ENCODE measurements around the gene PIGR. TPM values are rescaled to one million over a fixed set of nuclear protein-coding genes. Genes with fewer than 3 reads are reported as not detected.

Gene PIGR
- total and polyA plus RNA-seq, 12 donors: under 0.01 to 3.4 (median 0.55) TPM; not detected in 2

GRCh38 chr1:206965781-206966180 is 19.5 kb upstream of the PIGR start:
- WGBS, 4 donors: 73 to 100% (median 85%) methylated on average over 2 of the region's 2 CpGs
- Histone ChIP-seq H3K27me3 (peaks cover 3% of the 10 kb centered on the region), H3K4me1 (replicated peaks in 1 of 2) (no peaks in the 10 kb centered on the region), H3K9me3 (replicated peaks in 1 of 3) (no peaks in the 10 kb centered on the region), H3K27ac (no peak overlapping the region), H3K36me3 (replicated peaks in 1 of 2) (no peaks in the 10 kb centered on the region), H3K4me3 (no peak overlapping the region)
- TF ChIP-seq CTCF (IDR thresholded peaks at IDR 0.05) (no peak), POLR2A (IDR thresholded peaks at IDR 0.05) (no peak)
- no peak for DNase-seq
- intact Hi-C loops (cut with DNase I): no loop called here

- intact Hi-C loops (cut with DNase I): no loop called here
- Histone ChIP-seq H3K36me3 (replicated peaks in 1 of 2) (no peaks in the 10 kb centered on the region), H3K27me3 (no peaks in the 10 kb centered on the region), H3K27ac (no peak overlapping the region), H3K4me1 (replicated peaks in 1 of 2) (no peaks in the 10 kb centered on the region), H3K4me3 (no peak overlapping the region), H3K9me3 (replicated peaks in 1 of 3) (no peaks in the 10 kb centered on the region)
- 67 to 88% (median 86%) methylated on average over 1 of the region's 1 CpG for WGBS, 4 donors
- no peak for DNase-seq
- TF ChIP-seq POLR2A (IDR thresholded peaks at IDR 0.05) (no peak), CTCF (IDR thresholded peaks at IDR 0.05) (no peak)
Observed at GRCh38 chr1:206963740-206964139, 17.5 kb upstream of the PIGR start.

GRCh38 chr1:206963119-206963712 is 16.9 kb upstream of the PIGR start:
- Histone ChIP-seq H3K27ac (no peak overlapping the region), H3K4me3 (no peak overlapping the region), H3K9me3 (replicated peaks in 1 of 3) (no peaks in the 10 kb centered on the region), H3K4me1 (replicated peaks in 1 of 2) (no peaks in the 10 kb centered on the region), H3K36me3 (replicated peaks in 1 of 2) (no peaks in the 10 kb centered on the region), H3K27me3 (no peaks in the 10 kb centered on the region)
- WGBS, 4 donors: 80 to 88% (median 84%) methylated on average over 5 of the region's 5 CpGs
- no peak for TF ChIP-seq CTCF (IDR thresholded peaks at IDR 0.05)
- no peak for TF ChIP-seq POLR2A (IDR thresholded peaks at IDR 0.05)
- intact Hi-C loops (cut with DNase I): no loop called here
- DNase-seq: no peak

GRCh38 chr1:206962272-206962671 is 16.0 kb upstream of the PIGR start:
- no peaks in the 10 kb centered on the region for H3K27me3 ChIP-seq
- no peaks in the 10 kb centered on the region for H3K9me3 ChIP-seq (replicated peaks in 1 of 3)
- intact Hi-C loops (cut with DNase I): no loop called here
- TF ChIP-seq POLR2A (IDR thresholded peaks at IDR 0.05) (no peak), CTCF (IDR thresholded peaks at IDR 0.05) (no peak)
- H3K27ac ChIP-seq: no peak overlapping the region
- no peak overlapping the region for H3K4me3 ChIP-seq
- H3K4me1 ChIP-seq (replicated peaks in 1 of 2): no peaks in the 10 kb centered on the region
- DNase-seq: no peak
- WGBS, 4 donors: 78 to 91% (median 85%) methylated on average over 5 to 7 of the region's 7 CpGs
- no peaks in the 10 kb centered on the region for H3K36me3 ChIP-seq (replicated peaks in 1 of 2)

Measured in adrenal gland (tissue), 12 donors.